CD4-positive, alpha-beta T cell treated with Interleukin-10 for 1 hour (primary cell): ENCODE measurements around the gene NT5M.
A peak's percentile ranks its signal among the peaks of the same experiment; 100 is the strongest.

Source experiments
- DNase-seq: peaks from one replicate; pipeline ENCODE4 v3.0.0-alpha.2; 2020

Gene NT5M

GRCh38 chr17:17343896-17344506 is 40.8 kb downstream of the NT5M start:
- DNase-seq: no peak

- no peak for DNase-seq
Measured at GRCh38 chr17:17344507-17345293, 41.5 kb downstream of the NT5M start.

- DNase-seq: no peak
Measured at GRCh38 chr17:17345294-17345597, 42.1 kb downstream of the NT5M start.

- no peak for DNase-seq
Measured at GRCh38 chr17:17345686-17346427, 42.7 kb downstream of the NT5M start.

- DNase-seq: no peak
Measured at GRCh38 chr17:17346428-17347233, 43.5 kb downstream of the NT5M start.

- no peak for DNase-seq
Measured at GRCh38 chr17:17347234-17347955, 44.2 kb downstream of the NT5M start.

GRCh38 chr17:17347956-17348871 is 45.0 kb downstream of the NT5M start:
- DNase-seq: no peak

GRCh38 chr17:17348872-17349723 is 45.9 kb downstream of the NT5M start:
- DNase-seq: no peak

GRCh38 chr17:17349724-17350106 is 46.5 kb downstream of the NT5M start:
- no peak for DNase-seq

- no peak for DNase-seq
Measured at GRCh38 chr17:17350491-17351355, 47.5 kb downstream of the NT5M start.

- DNase-seq: no peak
Measured at GRCh38 chr17:17351356-17351891, 48.3 kb downstream of the NT5M start.

- DNase-seq: no peak
Measured at GRCh38 chr17:17351901-17352781, 49.0 kb downstream of the NT5M start.

GRCh38 chr17:17352836-17353624 is 49.9 kb downstream of the NT5M start:
- DNase-seq: no peak

- DNase-seq: no peak
Measured at GRCh38 chr17:17353625-17354484, 50.7 kb downstream of the NT5M start.

- DNase-seq: peak; percentile 77
Measured at GRCh38 chr17:17354560-17355349, 51.6 kb downstream of the NT5M start.
